Colonic mucosa (tissue), 4 donors: ENCODE data around the gene ZNF23. TPM values are rescaled to one million over a fixed set of nuclear protein-coding genes. Genes with fewer than 3 reads are reported as not detected.

Experiments
- DNase-seq: peaks from one replicate; pipeline ENCODE4 v3.0.0-alpha.2; 2020
- H3K27ac ChIP-seq: fragments of 200-600 bp; one replicate; pipeline ENCODE4 v1.8.0; 2021
- H3K27me3 ChIP-seq: fragments of 200-600 bp; one replicate; pipeline ENCODE4 v1.8.0; 2021
- H3K36me3 ChIP-seq: fragments of 200-600 bp; one replicate; pipeline ENCODE4 v1.8.0; 2021
- H3K4me1 ChIP-seq: fragments of 200-600 bp; one replicate; pipeline ENCODE4 v1.8.0; 2021; ENCODE audit warnings: mild to moderate bottlenecking
- H3K4me3 ChIP-seq: fragments of 200-600 bp; one replicate; pipeline ENCODE4 v1.8.0; 2021
- H3K9ac ChIP-seq, 2 donors: one replicate each; pipeline ENCODE4 v1.7.0; 2013; ENCODE audit warnings: control low read depth in 2 of 2, low read depth in 2 of 2, low read length in 2 of 2
- H3K9me3 ChIP-seq: fragments of 200-600 bp; one replicate; pipeline ENCODE4 v1.8.0; 2021
- CTCF ChIP-seq: fragments of 200-600 bp; IDR thresholded peaks from one replicate; pipeline ENCODE4 v1.8.0; 2022; ENCODE audit warnings: antibody characterized with exemption, mild to moderate bottlenecking
- intact Hi-C: fragments of 100-400 bp; cut with DNase I; formaldehyde crosslinking; loops from one replicate; pipeline ENCODE4 v1.14.1; 2022
- total RNA-seq, 2 donors: library from RNA; stranded (reverse); fragmentation: NEBNext Ultra II Directional in 1 of 2; extraction: Animal tissue kit (Norgen Biotek cat#: 25700) in 1 of 2; gene quantifications; one replicate each; pipeline ENCODE4 v1.2.1, GENCODE V29; 2021
- donor health status: healthy.
- donor health status: DM: no; HTN: no; CAD: no.
- donor health status: DM: no; HTN: no; CAD: no.

The ZNF23 gene
- total RNA-seq, 2 donors from 2014 or later = 5.8 to 6.4 TPM

DNA sequence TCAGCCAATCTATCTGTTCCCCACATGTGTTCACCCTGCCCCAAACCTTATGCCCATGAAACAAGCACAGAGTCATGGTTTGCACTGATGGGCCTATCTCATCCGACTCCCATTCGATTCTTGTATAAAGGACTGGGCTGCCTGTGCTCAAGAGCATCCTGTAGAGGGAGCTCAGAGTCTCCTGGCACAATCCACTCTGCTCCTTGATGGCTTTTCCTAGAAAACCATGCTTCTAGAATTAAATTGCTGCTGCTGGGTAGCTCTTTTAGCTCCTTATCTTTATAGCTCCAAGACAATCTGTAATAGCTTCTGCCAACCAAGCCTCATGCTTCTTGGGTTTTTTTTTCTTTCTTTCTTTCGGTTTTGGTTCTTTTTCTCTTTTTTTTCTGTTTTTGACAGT lies 17.4 kb upstream of the ZNF23 start:
- Histone ChIP-seq H3K27ac (no peak overlapping the region), H3K36me3 (no peaks in the 10 kb centered on the region), H3K4me3 (no peak overlapping the region), H3K9me3 (no peaks in the 10 kb centered on the region), H3K27me3 (no peaks in the 10 kb centered on the region), H3K4me1 (peaks cover 5% of the 10 kb centered on the region), H3K9ac (no peak overlapping the region)
- DNase-seq = no peak
- peak; percentile 33 for TF ChIP-seq CTCF
- intact Hi-C loops = no loop called here

GRCh38 chr16:71476457-71477124 lies 14.5 kb upstream of the ZNF23 start:
- Histone ChIP-seq H3K9ac (no peak overlapping the region), H3K4me1 (no peaks in the 10 kb centered on the region), H3K4me3 (no peak overlapping the region), H3K27me3 (no peaks in the 10 kb centered on the region), H3K27ac (no peak overlapping the region), H3K9me3 (no peaks in the 10 kb centered on the region), H3K36me3 (no peaks in the 10 kb centered on the region)
- no peak for TF ChIP-seq CTCF
- no peak for DNase-seq
- intact Hi-C loops = no loop called here

DNA sequence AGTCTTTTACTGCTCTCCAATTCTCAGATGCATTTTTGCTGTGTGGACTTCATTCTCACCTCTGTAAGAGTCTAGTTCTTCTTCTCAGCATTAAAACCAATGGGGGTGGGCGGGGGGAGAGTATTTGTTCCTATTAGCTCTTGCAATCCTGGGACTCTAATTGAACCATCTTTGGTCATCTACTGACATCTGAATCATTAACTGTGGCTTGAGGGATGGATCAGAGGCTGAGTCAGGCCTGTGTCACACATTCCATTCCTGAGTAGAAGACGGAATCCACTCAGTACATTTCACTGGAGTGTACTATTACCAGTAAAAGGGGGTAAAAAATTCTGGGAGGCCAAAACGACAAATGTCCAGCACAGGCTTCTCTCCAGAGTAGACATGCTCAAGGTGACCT lies 12.8 kb upstream of the ZNF23 start:
- no peaks in the 10 kb centered on the region for H3K4me1 ChIP-seq
- H3K36me3 ChIP-seq = no peaks in the 10 kb centered on the region
- no peak for TF ChIP-seq CTCF
- H3K9ac ChIP-seq = no peak overlapping the region
- no peaks in the 10 kb centered on the region for H3K9me3 ChIP-seq
- intact Hi-C loops = no loop called here
- no peak for DNase-seq
- no peak overlapping the region for H3K4me3 ChIP-seq
- H3K27ac ChIP-seq = no peak overlapping the region
- H3K27me3 ChIP-seq = no peaks in the 10 kb centered on the region

DNA sequence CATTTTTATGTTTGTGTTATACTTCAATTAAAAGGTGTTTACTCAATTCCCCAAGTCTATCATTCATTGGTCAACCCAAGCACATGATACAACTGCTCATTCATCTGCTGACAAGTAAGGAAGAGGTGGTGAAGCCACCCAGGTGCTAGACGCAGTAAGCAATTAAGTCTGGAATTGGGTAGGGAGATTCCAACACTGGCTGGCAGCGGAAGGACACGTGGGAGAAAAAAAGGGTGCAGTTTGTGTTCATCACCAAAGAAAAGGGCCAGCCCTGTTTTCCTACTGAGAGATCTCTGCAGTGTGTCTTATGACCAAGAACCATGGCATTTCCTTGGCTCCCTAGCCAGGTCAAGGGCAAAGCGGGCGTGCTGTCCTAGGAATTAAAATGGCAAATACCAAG lies 11.8 kb upstream of the ZNF23 start:
- intact Hi-C loops = no loop called here
- Histone ChIP-seq H3K4me3 (no peak overlapping the region), H3K27ac (no peak overlapping the region), H3K36me3 (no peaks in the 10 kb centered on the region), H3K9me3 (no peaks in the 10 kb centered on the region), H3K9ac (no peak overlapping the region), H3K27me3 (no peaks in the 10 kb centered on the region), H3K4me1 (no peaks in the 10 kb centered on the region)
- DNase-seq = no peak
- TF ChIP-seq CTCF = no peak

DNA sequence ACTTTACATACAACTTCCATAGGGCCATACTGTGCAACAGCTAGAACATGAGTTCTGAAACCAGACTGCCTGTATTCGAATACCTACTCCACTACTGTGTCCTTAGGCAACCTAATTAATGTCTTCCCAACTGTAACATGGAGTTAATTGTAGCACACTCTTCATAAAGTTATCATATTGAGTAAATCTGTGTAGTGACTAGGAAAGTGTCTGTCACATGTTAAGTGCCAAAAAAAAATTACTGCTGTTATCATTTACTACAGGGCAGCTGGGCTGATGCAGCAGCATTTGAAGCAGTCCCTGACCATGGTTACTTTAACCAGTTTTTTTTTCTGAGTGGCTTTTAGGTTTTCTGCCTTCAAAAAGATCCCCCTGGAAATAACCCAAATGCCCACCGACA lies 10.9 kb upstream of the ZNF23 start:
- DNase-seq = no peak
- TF ChIP-seq CTCF = no peak
- no peaks in the 10 kb centered on the region for H3K36me3 ChIP-seq
- H3K4me1 ChIP-seq = no peaks in the 10 kb centered on the region
- no peak overlapping the region for H3K4me3 ChIP-seq
- no peaks in the 10 kb centered on the region for H3K9me3 ChIP-seq
- H3K27me3 ChIP-seq = no peaks in the 10 kb centered on the region
- no peak overlapping the region for H3K9ac ChIP-seq
- no peak overlapping the region for H3K27ac ChIP-seq
- intact Hi-C loops = no loop called here
